ENCODE data around the gene SIL1. TPM values are rescaled to one million over a fixed set of nuclear protein-coding genes. Genes with fewer than 3 reads are reported as not detected.
"Not testable (repeated sequence)": the region's sequence is repeated elsewhere in the genome, so short reads cannot be mapped to it uniquely, and the experiment has no call there.

The SIL1 gene
- total RNA-seq, 1 experiment from 2014 or later, result 22.0 TPM

DNA sequence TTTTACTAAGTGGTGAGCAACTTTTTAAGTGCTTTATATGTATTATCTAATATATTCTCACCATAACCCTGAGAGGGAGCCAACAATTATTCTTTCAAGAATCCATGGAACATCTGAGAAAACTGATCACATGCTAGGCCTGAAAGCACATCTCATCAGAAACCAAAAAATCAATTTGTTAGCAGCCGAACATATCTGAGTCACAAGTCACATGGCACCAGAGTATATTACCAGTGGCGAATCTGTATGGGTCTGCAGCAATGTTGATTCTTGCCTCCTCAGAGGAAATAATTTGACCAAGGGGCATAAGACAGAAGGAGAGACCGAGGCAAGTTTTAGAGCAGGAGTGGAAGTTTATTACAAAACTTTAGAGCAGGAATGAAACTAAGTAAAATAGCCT lies 25.3 kb upstream of the SIL1 start:
- POLR2A ChIA-PET (ENCODE audit: low non-redundant PET), result interaction anchor here (0.6 kb wide), 1 partner anchor 54 kb away, joined by 9 read pairs; no protein-coding TSS in a partner anchor
- Histone ChIP-seq H3K9me3 (ENCODE audit: low read depth, low read length, poor library complexity, severe bottlenecking) (no peaks in the 10 kb centered on the region), H3K27ac (ENCODE audit: low read depth, low read length, poor library complexity, severe bottlenecking) (no peak overlapping the region), H3K27me3 (replicated peaks; ENCODE audit: insufficient read depth, low read depth, low read length, poor library complexity) (no peaks in the 10 kb centered on the region), H3K4me1 (ENCODE audit: insufficient read depth, low read length, poor library complexity, severe bottlenecking) (peaks cover 3% of the 10 kb centered on the region), H3K4me3 (ENCODE audit: low read depth, low read length, poor library complexity, severe bottlenecking) (no peak overlapping the region), H3K36me3 (ENCODE audit: insufficient read depth, low read length, poor library complexity, severe bottlenecking) (no peaks in the 10 kb centered on the region)
- DNase-seq (ENCODE audit: low spot score), result no peak
- CTCF ChIA-PET, result no interaction called here
- intact Hi-C loops (cut with micrococcal nuclease; ENCODE audit: unreplicated experiment), result no loop called here
- BruUV-seq (replicated peaks), result no TSS peak
- TF ChIP-seq, protein P1, sequence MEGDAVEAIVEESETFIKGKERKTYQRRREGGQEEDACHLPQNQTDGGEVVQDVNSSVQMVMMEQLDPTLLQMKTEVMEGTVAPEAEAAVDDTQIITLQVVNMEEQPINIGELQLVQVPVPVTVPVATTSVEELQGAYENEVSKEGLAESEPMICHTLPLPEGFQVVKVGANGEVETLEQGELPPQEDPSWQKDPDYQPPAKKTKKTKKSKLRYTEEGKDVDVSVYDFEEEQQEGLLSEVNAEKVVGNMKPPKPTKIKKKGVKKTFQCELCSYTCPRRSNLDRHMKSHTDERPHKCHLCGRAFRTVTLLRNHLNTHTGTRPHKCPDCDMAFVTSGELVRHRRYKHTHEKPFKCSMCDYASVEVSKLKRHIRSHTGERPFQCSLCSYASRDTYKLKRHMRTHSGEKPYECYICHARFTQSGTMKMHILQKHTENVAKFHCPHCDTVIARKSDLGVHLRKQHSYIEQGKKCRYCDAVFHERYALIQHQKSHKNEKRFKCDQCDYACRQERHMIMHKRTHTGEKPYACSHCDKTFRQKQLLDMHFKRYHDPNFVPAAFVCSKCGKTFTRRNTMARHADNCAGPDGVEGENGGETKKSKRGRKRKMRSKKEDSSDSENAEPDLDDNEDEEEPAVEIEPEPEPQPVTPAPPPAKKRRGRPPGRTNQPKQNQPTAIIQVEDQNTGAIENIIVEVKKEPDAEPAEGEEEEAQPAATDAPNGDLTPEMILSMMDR (conservative IDR thresholded peaks at IDR 0.05; ENCODE audit: low read depth, low read length), result no peak
- no peak for TF ChIP-seq EZH2 (IDR thresholded peaks at IDR 0.05; ENCODE audit: borderline replicate concordance, low read depth, low read length, poor library complexity, severe bottlenecking)

DNA sequence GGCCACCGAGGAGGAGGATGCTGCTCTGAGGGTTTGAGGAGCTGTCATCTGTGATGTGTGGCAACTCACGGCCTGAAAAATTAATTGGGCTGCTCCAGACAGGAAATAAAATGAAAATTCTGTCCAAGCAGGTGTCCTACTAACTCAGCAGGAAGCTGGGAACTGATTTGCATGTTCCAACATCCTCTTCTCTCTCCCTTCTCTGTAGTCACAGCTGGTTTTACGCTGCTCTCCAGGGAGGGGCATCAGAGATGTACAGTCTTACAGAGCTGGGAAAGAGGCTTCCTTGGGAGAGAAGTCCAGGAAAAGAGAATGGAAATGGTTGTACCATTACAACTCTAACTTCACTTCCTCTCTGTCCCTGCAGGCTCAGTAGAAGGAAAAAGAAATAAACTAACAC lies 24.2 kb upstream of the SIL1 start:
- POLR2A ChIA-PET (ENCODE audit: low non-redundant PET), result no interaction called here
- H3K27ac ChIP-seq (ENCODE audit: low read depth, low read length, poor library complexity, severe bottlenecking), result no peak overlapping the region
- peaks cover 3% of the 10 kb centered on the region for H3K4me1 ChIP-seq (ENCODE audit: insufficient read depth, low read length, poor library complexity, severe bottlenecking)
- H3K27me3 ChIP-seq (replicated peaks; ENCODE audit: insufficient read depth, low read depth, low read length, poor library complexity), result no peaks in the 10 kb centered on the region
- no peaks in the 10 kb centered on the region for H3K9me3 ChIP-seq (ENCODE audit: low read depth, low read length, poor library complexity, severe bottlenecking)
- TF ChIP-seq, protein P1 (conservative IDR thresholded peaks at IDR 0.05; ENCODE audit: low read depth, low read length), result no peak
- TF ChIP-seq EZH2 (IDR thresholded peaks at IDR 0.05; ENCODE audit: borderline replicate concordance, low read depth, low read length, poor library complexity, severe bottlenecking), result no peak
- peak; percentile 23 for DNase-seq (ENCODE audit: low spot score)
- intact Hi-C loops (cut with micrococcal nuclease; ENCODE audit: unreplicated experiment), result no loop called here
- BruUV-seq (replicated peaks), result no TSS peak
- H3K36me3 ChIP-seq (ENCODE audit: insufficient read depth, low read length, poor library complexity, severe bottlenecking), result no peaks in the 10 kb centered on the region
- H3K4me3 ChIP-seq (ENCODE audit: low read depth, low read length, poor library complexity, severe bottlenecking), result no peak overlapping the region
- CTCF ChIA-PET, result no interaction called here

DNA sequence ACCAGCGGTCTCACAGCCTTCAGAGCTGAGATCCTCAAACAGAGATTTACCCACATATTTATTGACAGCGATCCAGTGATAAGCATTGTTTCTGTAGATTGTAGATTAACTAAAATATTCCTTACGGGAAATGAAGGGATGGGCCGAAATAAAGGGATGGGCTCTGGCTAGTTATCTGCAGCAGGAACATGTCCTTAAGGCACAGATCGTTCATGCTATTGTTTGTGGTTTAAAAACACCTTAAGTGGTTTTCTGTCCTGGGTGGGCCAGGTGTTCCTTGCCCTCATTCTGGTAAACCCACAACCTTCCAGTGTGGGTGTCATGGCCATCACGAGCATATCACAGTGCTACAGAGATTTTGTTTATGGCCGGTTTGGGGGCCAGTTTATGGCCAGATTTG lies 19.9 kb upstream of the SIL1 start:
- CTCF ChIA-PET; POLR2A ChIA-PET (ENCODE audit: low non-redundant PET): not testable (repeated sequence)

More for the DNA sequence above, 19.9 kb upstream of the SIL1 start:
- H3K36me3 ChIP-seq (ENCODE audit: insufficient read depth, low read length, poor library complexity, severe bottlenecking); H3K27me3 ChIP-seq (replicated peaks; ENCODE audit: insufficient read depth, low read depth, low read length, poor library complexity); DNase-seq (ENCODE audit: low spot score); H3K4me3 ChIP-seq (ENCODE audit: low read depth, low read length, poor library complexity, severe bottlenecking); BruUV-seq (replicated peaks); H3K27ac ChIP-seq (ENCODE audit: low read depth, low read length, poor library complexity, severe bottlenecking); H3K9me3 ChIP-seq (ENCODE audit: low read depth, low read length, poor library complexity, severe bottlenecking); intact Hi-C loops (cut with micrococcal nuclease; ENCODE audit: unreplicated experiment): not testable (repeated sequence)
- H3K4me1 ChIP-seq (ENCODE audit: insufficient read depth, low read length, poor library complexity, severe bottlenecking), result peaks cover 12% of the 10 kb centered on the region
